OCI-LY7 (cell line): Measurements from ENCODE around the gene ZNF620. TPM values are rescaled to one million over a fixed set of nuclear protein-coding genes. Genes with fewer than 3 reads are reported as not detected.

Source experiments
- BruUV-seq: library from RNA; stranded (reverse); fragments of 400-500 nt; replicated peaks from 2 replicates; lab custom pipeline; 2021; lab: Mats Ljungman, UMichigan
- CTCF ChIA-PET: fragments of 300-600 bp; sonication (Branson Sonifier 250); formaldehyde crosslinking; loops from one replicate; lab custom pipeline; 2022; ENCODE audit warnings: antibody characterized with exemption; ENCODE audit not compliant: unreplicated experiment; lab: Charles Lee
- POLR2A ChIA-PET: fragments of 300-600 bp; sonication (Branson Sonifier 250); formaldehyde crosslinking; loops from one replicate; lab custom pipeline; 2022; ENCODE audit warnings: antibody characterized with exemption; lab: Charles Lee
- DNase-seq: peaks from one replicate; pipeline ENCODE4 v3.0.0-alpha.2; 2015; ENCODE audit warnings: low spot score
- H2AFZ ChIP-seq: fragments of 200-600 bp; sonication (generic), shearing (Covaris generic); 2 replicates; pipeline ENCODE4 v1.6.1; 2014; ENCODE audit warnings: mild to moderate bottlenecking, antibody characterized with exemption, low read length, moderate library complexity
- H3K27ac ChIP-seq: fragments of 200-600 bp; sonication (generic); 2 replicates; pipeline ENCODE4 v1.5.1; 2014; ENCODE audit warnings: mixed run types, low read depth, mild to moderate bottlenecking, moderate library complexity, low read length, inconsistent platforms; ENCODE audit not compliant: poor library complexity, severe bottlenecking
- H3K36me3 ChIP-seq: fragments of 200-600 bp; sonication (generic); 2 replicates; pipeline ENCODE4 v1.6.1; 2014; ENCODE audit warnings: mild to moderate bottlenecking, antibody characterized with exemption, low read length, moderate library complexity, mixed read lengths; ENCODE audit not compliant: insufficient read depth
- H3K4me1 ChIP-seq: fragments of 200-600 bp; sonication (generic); 2 replicates; pipeline ENCODE4 v1.5.1; 2014; ENCODE audit warnings: mild to moderate bottlenecking, low read length; ENCODE audit not compliant: insufficient read depth, poor library complexity, severe bottlenecking
- H3K4me2 ChIP-seq: fragments of 200-600 bp; sonication (generic); 2 replicates; pipeline ENCODE4 v1.6.1; 2014; ENCODE audit warnings: mild to moderate bottlenecking, low read length
- H3K4me3 ChIP-seq: fragments of 200-600 bp; sonication (generic); 2 replicates; pipeline ENCODE4 v1.5.1; 2014; ENCODE audit warnings: mild to moderate bottlenecking, low read depth, low read length; ENCODE audit not compliant: poor library complexity, severe bottlenecking
- H3K79me2 ChIP-seq: fragments of 200-600 bp; sonication (generic); 2 replicates; pipeline ENCODE4 v1.6.1; 2016; ENCODE audit warnings: low read depth, mild to moderate bottlenecking, low read length, moderate library complexity, mixed read lengths; ENCODE audit not compliant: insufficient read depth
- H3K9me2 ChIP-seq: fragments of 200-600 bp; sonication (generic); 2 replicates; pipeline ENCODE4 v1.6.1; 2016; ENCODE audit warnings: mild to moderate bottlenecking, low read length, mixed read lengths; ENCODE audit not compliant: insufficient read depth
- H3K9me3 ChIP-seq: fragments of 200-600 bp; sonication (generic); 2 replicates; pipeline ENCODE4 v1.6.1; 2014; ENCODE audit warnings: mild to moderate bottlenecking, mixed run types, low read length, mixed read lengths
- H4K20me1 ChIP-seq: fragments of 200-600 bp; sonication (generic); 2 replicates; pipeline ENCODE4 v1.6.1; 2014; ENCODE audit warnings: mild to moderate bottlenecking, antibody characterized with exemption, low read length, moderate library complexity, mixed read lengths; ENCODE audit not compliant: insufficient read depth
- CTCF ChIP-seq: fragments of 200-600 bp; sonication (generic); conservative IDR thresholded peaks from 2 replicates; pipeline ENCODE4 v1.5.1; 2014; ENCODE audit warnings: mild to moderate bottlenecking, antibody characterized with exemption, low read length, moderate library complexity, mixed read lengths
- EZH2phosphoT487 ChIP-seq: fragments of 200-600 bp; sonication (generic); IDR thresholded peaks from 2 replicates; pipeline ENCODE4 v1.6.1; 2018; ENCODE audit warnings: low read depth, borderline replicate concordance, mild to moderate bottlenecking, mixed run types, antibody characterized with exemption, low read length, moderate library complexity, mixed read lengths
- intact Hi-C: fragments of 100-400 bp; cut with micrococcal nuclease; formaldehyde crosslinking; loops from one replicate; pipeline ENCODE4 v1.10.0; 2022; ENCODE audit not compliant: unreplicated experiment
- total RNA-seq, 2 experiments: library from RNA; depleted of rRNA in 1 of 2; stranded (reverse); fragments of >200 nt in 1 of 2; shearing (Covaris generic) in 1 of 2; gene quantifications; 2 replicates each; pipeline ENCODE4 v1.2.3, GENCODE V29; 2014 to 2022

The ZNF620 gene
- total RNA-seq, 2 experiments from 2014 or later = 0.27 TPM; not detected in 1

- Histone ChIP-seq H3K9me3 (no peaks in the 10 kb centered on the region), H3K4me2 (no peak overlapping the region), H3K4me1 (no peaks in the 10 kb centered on the region), H3K4me3 (no peak overlapping the region), H2AFZ (no peak overlapping the region), H4K20me1 (no peaks in the 10 kb centered on the region), H3K36me3 (no peaks in the 10 kb centered on the region), H3K9me2 (no peaks in the 10 kb centered on the region), H3K79me2 (no peaks in the 10 kb centered on the region), H3K27ac (no peak overlapping the region)
- DNase-seq = no peak
- intact Hi-C loops = no loop called here
- TF ChIP-seq EZH2phosphoT487 (no peak), CTCF (no peak)
- ChIA-PET CTCF (no interaction called here), POLR2A (no interaction called here)
- BruUV-seq = no TSS peak
Observed at GRCh38 chr3:40497288-40497687, 8.6 kb upstream of the ZNF620 start.

- Histone ChIP-seq H3K36me3 (no peaks in the 10 kb centered on the region), H3K4me2 (no peak overlapping the region), H3K4me3 (no peak overlapping the region), H2AFZ (no peak overlapping the region), H3K9me2 (no peaks in the 10 kb centered on the region), H3K9me3 (no peaks in the 10 kb centered on the region), H3K79me2 (no peaks in the 10 kb centered on the region), H4K20me1 (no peaks in the 10 kb centered on the region), H3K4me1 (no peaks in the 10 kb centered on the region), H3K27ac (no peak overlapping the region)
- TF ChIP-seq EZH2phosphoT487 (no peak), CTCF (no peak)
- CTCF ChIA-PET = no interaction called here
- no peak for DNase-seq
- BruUV-seq = no TSS peak
- POLR2A ChIA-PET = interaction anchor here (0.6 kb wide), 1 partner anchor 14 kb away, joined by 3 read pairs; no protein-coding TSS in a partner anchor
- intact Hi-C loops = no loop called here
Observed at GRCh38 chr3:40499952-40500351, 5.9 kb upstream of the ZNF620 start.

GRCh38 chr3:40502034-40502433 is 3.8 kb upstream of the ZNF620 start:
- intact Hi-C loops = no loop called here
- TF ChIP-seq EZH2phosphoT487 = no peak
- TF ChIP-seq CTCF = no peak
- no peaks in the 10 kb centered on the region for H3K79me2 ChIP-seq
- no peak overlapping the region for H3K4me3 ChIP-seq
- no peak overlapping the region for H2AFZ ChIP-seq
- H3K36me3 ChIP-seq = no peaks in the 10 kb centered on the region
- no peak overlapping the region for H3K4me2 ChIP-seq
- no peaks in the 10 kb centered on the region for H3K9me3 ChIP-seq
- BruUV-seq = no TSS peak
- no peak for DNase-seq
- H3K4me1 ChIP-seq = no peaks in the 10 kb centered on the region
- no peaks in the 10 kb centered on the region for H3K9me2 ChIP-seq
- ChIA-PET CTCF (interaction anchor here (1.0 kb wide), 1 partner anchor 194 kb away, joined by 3 read pairs; no protein-coding TSS in a partner anchor), POLR2A (no interaction called here)
- H3K27ac ChIP-seq = no peak overlapping the region
- no peaks in the 10 kb centered on the region for H4K20me1 ChIP-seq
